GM18505 (cell line): ENCODE results near the gene AFF3.
"Not testable (repeated sequence)": the region's sequence is repeated elsewhere in the genome, so short reads cannot be mapped to it uniquely, and the experiment has no call there.

Experiments used
- ATAC-seq: cut with Tn5 transposase; IDR thresholded peaks from one replicate; pipeline ENCODE4 v1.9.1; 2021; ENCODE audit not compliant: unreplicated experiment
- POLR2A ChIP-seq: IDR thresholded peaks from 4 replicates; pipeline ENCODE4 v1.6.1; 2011; ENCODE audit warnings: borderline replicate concordance; ENCODE audit not compliant: insufficient read depth, insufficient read length; ENCODE audit errors: extremely low read depth

AFF3 gene

DNA sequence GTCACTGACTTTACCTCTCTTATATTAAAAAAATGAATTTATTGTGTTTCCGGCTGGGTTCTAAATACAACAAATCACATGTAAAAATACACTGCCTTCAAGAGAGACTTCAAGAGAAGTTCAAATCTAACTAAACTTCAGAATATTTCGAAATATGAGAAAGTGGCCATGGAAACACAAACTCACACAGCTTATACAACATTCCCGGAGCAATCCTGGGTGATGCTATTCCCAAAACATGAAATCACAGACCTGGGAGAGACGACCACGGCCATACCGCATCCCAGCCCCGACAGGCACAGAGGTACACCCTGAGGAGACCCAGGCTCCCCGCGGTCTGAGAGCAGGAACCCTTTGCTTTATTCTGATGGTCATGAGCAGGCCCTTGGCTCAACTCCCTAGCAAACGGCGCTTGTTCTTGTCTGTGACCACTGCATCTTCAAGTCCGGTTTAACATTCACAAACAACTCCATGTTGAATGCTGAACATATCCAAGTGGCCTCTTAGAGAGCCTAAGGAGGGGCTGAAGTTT, 467.2 kb downstream of the AFF3 start:
- ATAC-seq: no peak
- TF ChIP-seq POLR2A: no peak

DNA sequence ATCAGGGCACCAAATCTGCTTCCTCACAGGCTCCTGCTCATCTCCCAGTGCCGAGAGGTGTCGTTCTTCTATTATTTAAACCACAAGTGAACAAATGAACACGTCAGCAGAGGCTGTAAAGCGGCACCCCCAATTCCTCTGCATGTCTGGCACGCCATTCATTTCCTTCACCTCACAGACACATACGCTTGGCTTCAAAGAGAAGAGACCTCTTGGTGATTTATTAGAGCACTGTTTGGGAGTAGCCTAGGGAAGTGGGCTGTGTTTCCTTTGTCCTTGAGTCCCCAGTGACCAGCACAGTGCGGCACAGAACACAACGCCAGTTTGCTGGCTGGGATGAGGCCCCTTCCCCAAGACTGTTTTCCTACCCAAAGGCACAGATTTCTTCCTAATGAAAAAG, 468.3 kb downstream of the AFF3 start:
- ATAC-seq: no peak
- TF ChIP-seq POLR2A: no peak

DNA sequence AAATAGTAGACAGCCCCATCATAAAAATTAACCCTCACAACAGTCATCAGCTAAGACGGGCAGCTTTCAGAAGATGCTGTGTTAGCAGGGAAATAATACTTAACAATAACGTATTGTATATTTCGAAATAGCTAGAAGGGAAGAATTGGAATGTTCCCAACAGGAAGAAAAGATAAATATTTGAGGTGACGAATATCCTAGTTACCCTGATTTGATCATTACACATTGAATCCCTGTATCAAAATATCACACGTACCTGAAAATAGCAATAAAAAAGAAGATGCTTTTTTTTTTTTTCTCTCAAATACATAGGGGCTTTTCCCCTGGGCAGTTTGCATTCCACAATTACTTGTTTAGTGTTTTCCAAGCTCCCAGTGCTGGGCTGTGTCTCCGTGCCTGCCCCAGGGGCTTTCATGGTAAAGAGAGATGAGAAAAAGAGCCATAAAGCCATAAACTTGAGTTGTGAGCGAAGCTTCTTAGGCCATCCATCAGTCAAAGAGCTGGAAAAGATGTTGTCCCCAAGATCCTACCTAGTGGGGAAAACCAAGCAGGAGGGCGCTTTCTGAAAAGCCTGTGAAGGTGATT, 469.5 kb downstream of the AFF3 start:
- TF ChIP-seq POLR2A: no peak
- no peak for ATAC-seq

DNA sequence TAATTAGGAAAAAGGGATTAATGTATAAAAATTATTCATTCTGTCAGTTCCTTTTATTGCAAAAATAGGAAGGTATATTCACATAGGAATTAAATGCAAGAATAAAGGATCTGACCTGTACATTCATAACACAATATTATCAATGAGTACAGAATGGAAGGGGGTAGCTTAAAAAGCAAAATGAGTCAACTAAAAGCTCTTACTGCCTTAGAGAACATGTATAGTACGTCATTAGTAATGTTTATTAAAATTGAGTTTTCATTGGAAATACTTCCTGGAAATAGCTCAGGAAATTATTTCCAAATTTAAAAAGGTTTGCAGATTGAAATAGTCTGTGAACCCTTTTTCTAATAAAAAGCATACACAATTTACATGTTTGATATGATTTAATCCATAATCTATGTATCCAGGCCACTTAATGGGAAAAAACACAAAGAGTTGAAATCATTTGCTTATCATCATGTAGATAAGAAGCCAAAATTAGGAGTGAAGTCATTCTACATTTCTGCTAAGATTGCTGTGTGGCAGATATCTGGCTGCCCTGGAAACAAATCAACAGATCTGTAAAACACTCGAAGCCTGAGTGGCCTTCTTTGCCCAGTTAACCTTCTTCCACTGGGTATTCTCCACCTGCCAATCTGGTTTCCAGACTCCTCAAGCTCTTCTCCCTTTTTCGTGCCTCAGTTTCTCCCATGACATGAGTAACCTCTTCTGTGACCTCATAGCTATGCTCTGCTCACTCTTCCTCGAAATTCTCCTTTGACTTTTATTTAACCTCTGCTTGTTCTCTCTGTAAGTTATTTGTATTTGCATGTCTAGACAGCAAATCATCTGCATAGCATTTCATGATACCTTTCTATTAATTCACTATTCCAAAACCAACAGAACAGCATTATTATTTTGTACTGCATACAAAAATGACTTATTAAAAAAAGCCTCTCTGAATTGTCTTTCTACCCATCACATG, 471.3 kb downstream of the AFF3 start:
- TF ChIP-seq POLR2A: no peak

DNA sequence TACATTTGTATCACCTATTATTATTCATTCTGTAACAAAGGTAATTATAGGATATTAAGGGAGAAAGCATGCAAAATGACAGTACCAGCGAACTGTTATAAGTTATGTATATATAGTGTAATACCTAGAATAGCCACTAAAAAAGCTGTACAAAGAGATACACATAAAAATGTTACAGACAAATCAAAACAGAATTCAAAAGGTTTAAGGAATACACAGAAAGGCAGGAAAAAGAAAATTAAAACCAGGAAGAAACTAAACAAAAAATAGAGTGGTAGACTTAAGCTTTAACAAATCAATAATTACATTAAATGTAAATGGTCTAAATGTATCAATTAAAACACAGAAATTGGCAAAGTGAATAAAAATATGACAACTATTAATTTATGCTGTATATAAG, 476.1 kb downstream of the AFF3 start:
- TF ChIP-seq POLR2A: no peak
- no peak for ATAC-seq

More for the DNA sequence above, 471.3 kb downstream of the AFF3 start:
- no peak for ATAC-seq

DNA sequence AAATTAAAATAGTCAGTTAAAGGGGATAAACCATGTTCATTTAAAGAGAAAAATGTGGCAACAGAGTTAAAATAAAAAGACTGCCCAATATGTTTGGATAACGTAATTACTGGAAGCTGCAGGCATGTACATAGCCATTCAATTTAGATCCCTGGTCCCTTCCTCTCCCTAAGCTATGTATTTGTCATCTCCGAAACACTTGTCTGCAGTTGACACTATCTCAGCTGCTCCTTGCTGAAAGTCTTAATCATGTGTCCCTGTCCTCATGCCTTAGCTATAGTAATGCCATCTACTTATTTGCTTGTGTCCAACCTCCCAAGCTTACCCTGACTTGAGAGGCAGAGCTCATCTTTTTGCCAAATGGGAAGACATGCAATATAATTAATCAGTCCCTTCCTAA, 478.7 kb downstream of the AFF3 start:
- no peak for TF ChIP-seq POLR2A
- no peak for ATAC-seq

DNA sequence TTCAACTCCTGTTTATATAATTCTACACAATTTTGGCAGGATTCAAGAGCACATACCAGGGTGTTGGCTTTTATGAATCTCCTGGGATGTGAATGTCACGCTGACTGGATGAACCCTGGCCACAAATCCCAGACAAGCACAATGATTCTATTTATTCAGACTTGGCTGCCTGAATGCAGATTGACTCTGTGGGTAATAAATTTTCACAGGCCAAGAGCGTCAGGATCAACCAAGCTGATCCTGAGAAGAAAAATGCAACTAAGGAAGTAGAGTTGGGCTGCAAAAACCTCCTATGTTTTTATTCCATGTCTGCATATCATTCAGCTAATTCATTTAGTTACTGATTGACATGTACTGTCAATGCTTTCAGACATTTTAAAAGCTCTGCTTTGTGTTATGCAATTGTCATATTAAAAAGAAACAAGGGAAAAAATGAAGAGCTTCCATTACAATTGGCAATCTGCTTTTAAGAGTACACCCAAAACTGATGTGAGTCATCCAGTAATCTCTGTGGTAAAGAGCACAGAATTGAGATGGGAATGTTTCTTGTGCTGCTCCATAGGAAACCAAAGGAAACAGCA, 479.5 kb downstream of the AFF3 start:
- no peak for TF ChIP-seq POLR2A
- no peak for ATAC-seq

DNA sequence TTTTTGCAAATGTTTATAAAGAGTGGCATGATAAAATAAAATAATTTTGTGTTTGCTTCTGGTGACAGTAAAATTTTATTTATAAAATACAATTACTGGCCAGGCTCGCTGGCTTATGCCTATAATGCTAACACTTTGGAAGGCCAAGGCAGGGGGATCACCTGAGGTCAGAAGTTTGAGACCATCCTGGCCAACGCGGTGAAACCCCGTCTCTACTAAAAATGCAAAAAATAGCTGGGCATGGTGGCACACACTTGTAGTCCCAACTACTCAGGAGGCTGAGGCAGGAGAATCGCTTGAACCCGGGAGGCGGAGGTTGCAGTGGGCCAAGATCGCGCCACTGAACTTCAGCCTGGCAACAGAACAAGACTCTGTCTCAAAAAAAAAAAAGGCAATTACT, 480.6 kb downstream of the AFF3 start:
- not testable (repeated sequence) for ATAC-seq

DNA sequence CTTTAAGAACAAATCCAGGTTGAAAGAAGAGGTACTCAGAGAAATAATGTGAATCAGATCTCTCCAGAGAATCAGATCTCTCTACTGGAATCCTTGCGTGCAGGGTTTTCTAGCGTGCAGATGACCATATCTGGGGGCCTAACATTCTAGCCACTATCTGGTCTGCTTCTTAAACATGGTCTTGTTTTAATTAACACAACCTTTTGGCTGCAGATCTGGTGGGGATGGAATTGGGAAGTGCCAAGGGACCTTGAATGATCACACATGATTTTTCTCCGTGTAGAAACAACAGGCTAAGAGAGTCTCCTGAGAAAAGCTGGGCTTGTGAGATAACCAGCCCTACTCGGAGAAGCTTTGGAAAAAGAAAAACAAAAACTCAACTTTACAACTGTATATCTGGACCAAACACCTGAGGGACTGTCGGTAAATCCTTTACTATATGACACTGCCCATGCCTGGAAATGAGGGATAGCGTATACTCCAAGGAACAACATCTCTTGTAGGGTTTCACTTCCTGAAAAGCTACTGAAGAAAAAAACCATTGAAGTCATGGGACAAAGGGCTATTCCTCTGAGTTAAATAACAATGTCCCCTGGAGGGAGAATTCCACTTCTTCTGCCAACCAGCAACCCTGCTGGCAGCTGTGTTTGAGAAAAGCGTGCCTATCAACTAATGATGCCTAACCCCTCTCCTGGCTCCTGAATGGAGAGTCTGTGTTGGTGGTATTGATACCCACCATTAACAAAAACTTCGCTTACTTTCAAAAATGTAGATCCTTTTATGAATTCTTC, 481.6 kb downstream of the AFF3 start:
- no peak for ATAC-seq
- TF ChIP-seq POLR2A: no peak

DNA sequence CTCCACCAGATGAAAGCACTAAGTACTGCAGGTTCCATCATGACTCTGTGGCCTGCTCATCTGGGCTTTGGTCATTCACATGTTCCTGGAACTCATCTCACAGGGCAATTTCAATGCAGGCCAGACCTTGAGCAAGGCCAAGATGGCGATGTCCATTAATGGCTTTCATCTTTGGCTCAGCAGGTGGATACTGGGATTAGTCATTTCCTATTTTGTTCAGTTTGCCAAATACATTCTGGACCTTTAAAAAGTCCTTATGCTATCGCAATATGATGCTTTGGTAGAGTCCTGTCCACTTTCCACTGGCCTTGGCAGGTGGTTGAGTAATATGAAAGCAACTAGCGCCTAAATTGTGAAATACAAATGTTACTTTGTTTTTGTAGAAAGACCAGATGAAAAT, 482.5 kb downstream of the AFF3 start:
- no peak for ATAC-seq
- TF ChIP-seq POLR2A: no peak

DNA sequence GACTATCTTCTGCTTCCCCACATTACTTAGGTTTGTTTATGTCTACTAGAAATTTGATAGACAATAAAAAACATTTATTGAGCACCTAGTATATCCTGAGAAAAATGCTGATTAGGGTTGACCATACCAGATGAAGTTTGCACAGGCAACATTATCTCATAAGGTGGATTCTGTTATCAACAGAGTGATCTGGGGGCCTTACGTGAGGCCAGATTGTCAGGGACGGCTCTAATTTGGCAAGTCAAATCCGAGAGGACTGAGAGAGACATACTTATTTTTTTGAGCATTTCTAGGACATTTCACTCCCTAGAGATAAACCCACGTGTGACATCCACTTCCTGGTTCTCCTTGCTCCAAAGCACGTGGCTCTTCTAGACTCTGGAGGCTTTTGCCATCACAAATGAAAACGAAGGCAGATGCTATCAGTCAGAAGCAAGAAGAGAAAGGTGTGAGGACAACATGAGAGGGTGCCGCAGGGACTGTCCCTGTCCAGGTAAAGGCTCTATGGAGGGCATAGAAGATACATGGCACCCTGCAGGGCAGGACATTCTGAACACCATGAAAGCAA, 484.6 kb downstream of the AFF3 start:
- ATAC-seq: no peak
- no peak for TF ChIP-seq POLR2A

DNA sequence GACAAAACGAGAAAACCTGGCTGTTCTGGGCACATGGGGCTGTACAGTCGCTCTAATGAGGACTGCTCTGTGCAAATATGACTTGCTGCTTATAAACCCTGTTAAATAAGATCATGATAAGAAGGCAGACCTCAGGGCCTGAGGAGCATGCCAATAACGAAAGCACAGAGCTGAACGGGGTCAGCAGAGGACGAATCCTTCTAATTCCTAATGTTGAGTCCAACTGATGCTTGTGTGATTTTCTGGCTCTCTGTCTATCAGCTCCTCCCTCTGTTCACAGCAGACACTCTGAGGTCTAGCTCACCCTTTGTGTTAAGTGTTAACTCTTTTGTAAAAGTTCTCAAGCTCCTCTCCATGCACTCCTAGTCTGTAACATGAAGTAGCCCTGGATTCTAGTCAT, 485.4 kb downstream of the AFF3 start:
- no peak for TF ChIP-seq POLR2A

DNA sequence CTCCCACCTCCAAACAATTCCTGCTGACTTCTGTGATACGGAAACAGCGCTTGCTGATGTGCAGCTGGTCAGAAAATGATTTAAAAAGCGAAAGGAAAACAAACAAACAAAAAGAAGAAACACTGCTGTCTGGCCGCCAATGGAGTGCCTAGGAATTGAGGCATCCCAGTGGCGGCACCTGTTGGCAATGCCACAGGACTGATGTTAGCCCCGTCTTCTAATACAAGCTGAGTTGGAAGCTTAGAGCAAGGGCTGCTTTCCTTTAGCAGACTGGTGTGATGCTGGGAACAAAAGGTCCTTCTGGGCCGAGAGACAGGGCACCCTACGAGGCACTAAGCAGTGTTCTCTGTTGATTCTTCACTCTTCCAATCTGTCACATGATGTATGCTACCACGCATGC, 489.0 kb downstream of the AFF3 start:
- ATAC-seq: no peak
- TF ChIP-seq POLR2A: no peak

More for the DNA sequence above, 485.4 kb downstream of the AFF3 start:
- no peak for ATAC-seq

DNA sequence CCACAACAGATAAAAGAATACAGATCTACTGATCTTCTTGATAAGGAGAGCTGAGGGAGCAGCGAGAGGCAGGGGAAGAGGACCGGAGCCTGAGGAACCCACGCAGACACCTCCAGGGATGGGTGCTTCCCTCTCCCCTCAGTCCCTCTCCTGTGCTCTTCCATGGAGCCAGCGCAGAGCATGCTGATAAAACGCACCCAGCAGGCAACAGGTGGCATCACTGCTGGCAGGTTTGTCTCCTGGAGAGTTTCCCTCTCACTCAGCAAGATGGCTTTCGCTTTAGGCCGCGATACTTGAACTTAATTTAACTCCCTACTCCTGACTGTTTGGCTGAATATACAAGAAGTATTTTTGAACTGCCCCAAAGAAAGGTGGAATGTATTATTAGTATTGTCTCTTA, 489.5 kb downstream of the AFF3 start:
- TF ChIP-seq POLR2A: no peak
- ATAC-seq: no peak
